ENCODE results near the gene ARHGEF12. TPM values are rescaled to one million over a fixed set of nuclear protein-coding genes. Genes with fewer than 3 reads are reported as not detected.

The ARHGEF12 gene
- total RNA-seq, 2 experiments from 2014 or later = 15.4 to 16.5 TPM

- CTCF ChIA-PET = interaction anchor here (1.7 kb wide), 1 partner anchor 172 kb away, joined by 5 read pairs; no protein-coding TSS in a partner anchor
- H3K9me3 Mint-ChIP-seq = no peaks in the 10 kb centered on the region
- no peak overlapping the region for H3K27ac Mint-ChIP-seq
- peaks cover 6% of the 10 kb centered on the region for H3K4me1 Mint-ChIP-seq (ENCODE audit: low read depth)
- H3K27me3 Mint-ChIP-seq (ENCODE audit: low read depth) = peaks cover 64% of the 10 kb centered on the region
- intact Hi-C loops (cut with micrococcal nuclease) = no loop called here
- peak overlapping the region; percentile 16 for H3K4me3 Mint-ChIP-seq
- DNase-seq = no peak
- H3K36me3 Mint-ChIP-seq (ENCODE audit: low read depth) = no peaks in the 10 kb centered on the region
Measured at GRCh38 chr11:120512739-120513435, 176.7 kb downstream of the ARHGEF12 start.

- Mint-ChIP-seq H3K9me3 (no peaks in the 10 kb centered on the region), H3K27me3 (ENCODE audit: low read depth) (peaks cover 61% of the 10 kb centered on the region), H3K4me1 (ENCODE audit: low read depth) (peaks cover 6% of the 10 kb centered on the region), H3K4me3 (no peak overlapping the region), H3K27ac (no peak overlapping the region), H3K36me3 (ENCODE audit: low read depth) (no peaks in the 10 kb centered on the region)
- no peak for DNase-seq
- CTCF ChIA-PET = no interaction called here
- intact Hi-C loops (cut with micrococcal nuclease) = no loop called here
Measured at GRCh38 chr11:120513436-120514315, 177.5 kb downstream of the ARHGEF12 start.

- intact Hi-C loops (cut with micrococcal nuclease) = no loop called here
Measured at GRCh38 chr11:120514541-120515121, 178.4 kb downstream of the ARHGEF12 start.

DNA sequence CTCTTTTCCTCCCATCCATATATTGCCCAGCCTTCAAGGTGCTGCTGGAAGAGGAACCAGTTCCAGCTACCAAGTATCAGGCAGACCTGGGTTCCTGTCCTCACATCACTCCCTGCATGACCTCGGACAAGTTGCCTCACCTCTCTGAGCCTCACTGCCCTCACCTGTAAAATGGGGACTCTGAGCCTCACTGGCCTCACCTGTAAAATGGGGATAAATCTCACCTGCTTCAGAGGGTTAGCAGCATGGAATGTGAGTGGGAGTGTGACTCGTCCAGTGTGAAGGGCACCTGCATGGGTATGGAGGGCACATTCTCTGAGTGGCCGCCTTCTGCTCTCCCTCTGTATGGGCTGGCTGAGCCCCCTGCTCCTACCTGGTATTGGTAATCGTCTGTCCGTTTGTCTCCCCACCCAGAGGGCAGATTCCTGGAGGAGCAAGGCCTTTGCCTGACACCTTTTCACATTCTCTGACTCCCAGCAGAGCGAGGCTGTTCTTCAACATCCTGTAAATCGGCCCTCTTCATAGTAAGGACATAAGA is 179.0 kb downstream of the ARHGEF12 start:
- H3K27me3 Mint-ChIP-seq (ENCODE audit: low read depth) = peaks cover 50% of the 10 kb centered on the region
- intact Hi-C loops (cut with micrococcal nuclease) = no loop called here
- H3K36me3 Mint-ChIP-seq (ENCODE audit: low read depth) = no peaks in the 10 kb centered on the region
- peaks cover 6% of the 10 kb centered on the region for H3K4me1 Mint-ChIP-seq (ENCODE audit: low read depth)
- no peak overlapping the region for H3K4me3 Mint-ChIP-seq
- no peak for DNase-seq
- no peak overlapping the region for H3K27ac Mint-ChIP-seq
- H3K9me3 Mint-ChIP-seq = no peaks in the 10 kb centered on the region
- CTCF ChIA-PET = interaction anchor here (0.6 kb wide), 1 partner anchor 227 kb away, joined by 5 read pairs; no protein-coding TSS in a partner anchor

More at GRCh38 chr11:120514541-120515121, 178.4 kb downstream of the ARHGEF12 start:
- Mint-ChIP-seq H3K36me3 (ENCODE audit: low read depth) (no peaks in the 10 kb centered on the region), H3K4me3 (no peak overlapping the region), H3K27ac (no peak overlapping the region), H3K27me3 (ENCODE audit: low read depth) (peaks cover 54% of the 10 kb centered on the region), H3K9me3 (no peaks in the 10 kb centered on the region), H3K4me1 (ENCODE audit: low read depth) (peaks cover 6% of the 10 kb centered on the region)
- CTCF ChIA-PET = no interaction called here
- DNase-seq = no peak

GRCh38 chr11:120516461-120517389 is 180.5 kb downstream of the ARHGEF12 start:
- Mint-ChIP-seq H3K27me3 (ENCODE audit: low read depth) (peaks cover 43% of the 10 kb centered on the region), H3K9me3 (no peaks in the 10 kb centered on the region), H3K4me1 (ENCODE audit: low read depth) (peaks cover 6% of the 10 kb centered on the region), H3K36me3 (ENCODE audit: low read depth) (no peaks in the 10 kb centered on the region), H3K4me3 (no peak overlapping the region), H3K27ac (no peak overlapping the region)
- CTCF ChIA-PET = no interaction called here
- no peak for DNase-seq
- intact Hi-C loops (cut with micrococcal nuclease) = no loop called here

- Mint-ChIP-seq H3K4me1 (ENCODE audit: low read depth) (peaks cover 6% of the 10 kb centered on the region), H3K36me3 (ENCODE audit: low read depth) (no peaks in the 10 kb centered on the region), H3K27me3 (ENCODE audit: low read depth) (peaks cover 43% of the 10 kb centered on the region), H3K27ac (no peak overlapping the region), H3K9me3 (no peaks in the 10 kb centered on the region), H3K4me3 (no peak overlapping the region)
- DNase-seq = no peak
- CTCF ChIA-PET = no interaction called here
- intact Hi-C loops (cut with micrococcal nuclease) = no loop called here
Measured at GRCh38 chr11:120517390-120517761, 181.2 kb downstream of the ARHGEF12 start.

GRCh38 chr11:120517801-120518291 is 181.6 kb downstream of the ARHGEF12 start:
- Mint-ChIP-seq H3K9me3 (no peaks in the 10 kb centered on the region), H3K27ac (no peak overlapping the region), H3K27me3 (ENCODE audit: low read depth) (peaks cover 40% of the 10 kb centered on the region), H3K4me1 (ENCODE audit: low read depth) (peaks cover 6% of the 10 kb centered on the region), H3K4me3 (no peak overlapping the region), H3K36me3 (ENCODE audit: low read depth) (no peaks in the 10 kb centered on the region)
- CTCF ChIA-PET = no interaction called here
- no peak for DNase-seq
- intact Hi-C loops (cut with micrococcal nuclease) = no loop called here

GRCh38 chr11:120518356-120518755 is 182.1 kb downstream of the ARHGEF12 start:
- no peaks in the 10 kb centered on the region for H3K9me3 Mint-ChIP-seq
- H3K27ac Mint-ChIP-seq = no peak overlapping the region
- no peaks in the 10 kb centered on the region for H3K36me3 Mint-ChIP-seq (ENCODE audit: low read depth)
- intact Hi-C loops (cut with micrococcal nuclease) = no loop called here
- H3K27me3 Mint-ChIP-seq (ENCODE audit: low read depth) = peaks cover 35% of the 10 kb centered on the region
- H3K4me1 Mint-ChIP-seq (ENCODE audit: low read depth) = peaks cover 6% of the 10 kb centered on the region
- DNase-seq = no peak
- H3K4me3 Mint-ChIP-seq = no peak overlapping the region
- CTCF ChIA-PET = no interaction called here

- no peak overlapping the region for H3K4me3 Mint-ChIP-seq
- no peak overlapping the region for H3K27ac Mint-ChIP-seq
- CTCF ChIA-PET = no interaction called here
- peaks cover 6% of the 10 kb centered on the region for H3K4me1 Mint-ChIP-seq (ENCODE audit: low read depth)
- no peaks in the 10 kb centered on the region for H3K36me3 Mint-ChIP-seq (ENCODE audit: low read depth)
- peaks cover 37% of the 10 kb centered on the region for H3K27me3 Mint-ChIP-seq (ENCODE audit: low read depth)
- intact Hi-C loops (cut with micrococcal nuclease) = no loop called here
- no peak for DNase-seq
- no peaks in the 10 kb centered on the region for H3K9me3 Mint-ChIP-seq
Measured at GRCh38 chr11:120519474-120519873, 183.3 kb downstream of the ARHGEF12 start.

- Mint-ChIP-seq H3K27ac (no peak overlapping the region), H3K27me3 (ENCODE audit: low read depth) (peaks cover 36% of the 10 kb centered on the region), H3K9me3 (no peaks in the 10 kb centered on the region), H3K4me3 (no peak overlapping the region), H3K36me3 (ENCODE audit: low read depth) (no peaks in the 10 kb centered on the region), H3K4me1 (ENCODE audit: low read depth) (peaks cover 6% of the 10 kb centered on the region)
- intact Hi-C loops (cut with micrococcal nuclease) = no loop called here
- DNase-seq = no peak
- CTCF ChIA-PET = no interaction called here
Measured at GRCh38 chr11:120520091-120520822, 184.0 kb downstream of the ARHGEF12 start.

- intact Hi-C loops (cut with micrococcal nuclease) = no loop called here
- peaks cover 27% of the 10 kb centered on the region for H3K27me3 Mint-ChIP-seq (ENCODE audit: low read depth)
- CTCF ChIA-PET = interaction anchor here (1.1 kb wide), 1 partner anchor 164 kb away, joined by 4 read pairs; no protein-coding TSS in a partner anchor
Measured at GRCh38 chr11:120521176-120521575, 185.0 kb downstream of the ARHGEF12 start.

More at GRCh38 chr11:120521176-120521575, 185.0 kb downstream of the ARHGEF12 start:
- DNase-seq = no peak
- H3K4me1 Mint-ChIP-seq (ENCODE audit: low read depth) = peaks cover 5% of the 10 kb centered on the region
- no peak overlapping the region for H3K27ac Mint-ChIP-seq
- H3K9me3 Mint-ChIP-seq = no peaks in the 10 kb centered on the region
- no peak overlapping the region for H3K4me3 Mint-ChIP-seq
- H3K36me3 Mint-ChIP-seq (ENCODE audit: low read depth) = no peaks in the 10 kb centered on the region

Measured in activated naive CD4-positive, alpha-beta T cell treated with anti-CD3 and anti-CD28 coated beads for 36 hours (primary cell).